DMS53 treated with DMSO at 0.1 percent for 48 hours (cell line): ENCODE data around the gene GMPS.
"Not testable (repeated sequence)": the region's sequence is repeated elsewhere in the genome, so short reads cannot be mapped to it uniquely, and the experiment has no call there.

Experiments
- DNase-seq: peaks from one replicate; lab custom pipeline; 2025; ENCODE audit not compliant: unreplicated experiment; lab: John Stamatoyannopoulos, UW

The GMPS gene

DNA sequence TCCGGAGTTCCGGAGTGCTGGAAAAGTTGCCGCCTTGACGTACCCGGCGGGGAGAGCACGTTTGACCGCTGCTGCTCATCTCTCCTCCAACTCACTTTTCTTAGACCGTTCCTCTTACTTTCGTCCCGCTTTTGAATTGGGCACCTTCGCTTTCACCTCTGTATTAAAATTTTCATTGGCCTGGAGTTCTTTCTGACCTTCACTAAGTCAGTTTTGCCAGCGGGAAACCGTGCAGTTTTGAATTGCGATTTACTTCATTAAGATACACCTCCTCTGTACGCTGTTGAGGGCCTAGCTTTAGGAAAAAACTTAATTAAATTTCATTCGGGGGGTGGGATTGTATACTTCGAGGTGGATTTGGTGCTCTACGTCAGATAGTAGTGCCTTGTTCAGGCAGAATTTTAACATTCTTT is 1.3 kb downstream of the GMPS start:
- no peak for DNase-seq

DNA sequence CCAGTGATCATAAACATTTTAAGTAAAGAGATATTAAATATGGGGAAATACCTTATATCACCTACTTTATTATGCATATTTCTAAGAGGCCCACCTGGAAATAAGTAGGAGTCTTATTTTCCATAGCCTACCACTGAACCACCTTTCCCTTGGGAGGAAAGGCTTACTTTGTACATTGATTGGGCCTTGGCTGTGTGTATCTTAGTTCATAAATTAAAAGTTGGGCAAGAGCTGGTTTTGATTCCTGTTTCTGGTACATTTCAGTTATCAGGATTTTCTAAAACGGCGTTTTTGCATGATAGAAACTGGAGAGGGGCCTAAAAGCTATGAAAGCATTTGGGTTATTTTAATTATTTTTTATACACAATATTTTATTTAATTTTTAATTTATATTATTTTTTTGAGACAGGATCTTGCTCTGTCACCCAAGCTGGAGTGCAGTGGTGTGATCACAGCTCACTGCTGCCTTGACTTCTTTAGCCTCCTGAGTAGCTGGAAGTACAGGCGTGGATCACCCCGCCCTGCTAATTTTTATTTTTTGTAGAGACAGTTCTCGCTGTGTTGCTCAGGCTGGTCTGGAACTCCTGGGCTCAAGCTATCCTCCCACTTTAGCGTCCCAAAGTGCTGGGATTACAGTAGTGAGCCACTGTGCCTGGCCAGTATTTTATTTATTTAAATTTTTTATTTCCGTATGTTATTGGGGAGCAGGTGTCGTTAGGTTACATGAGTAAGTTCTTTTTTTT is 2.6 kb downstream of the GMPS start:
- DNase-seq, result no peak

- DNase-seq, result no peak
These were observed 5.6 kb downstream of the GMPS start for GRCh38 chr3:155876037-155876436.

GRCh38 chr3:155876503-155876902 is 6.1 kb downstream of the GMPS start:
- DNase-seq, result no peak

GRCh38 chr3:155880286-155880685 is 9.8 kb downstream of the GMPS start:
- DNase-seq, result no peak

- no peak for DNase-seq
These were observed 13.8 kb downstream of the GMPS start for GRCh38 chr3:155884292-155884691.

DNA sequence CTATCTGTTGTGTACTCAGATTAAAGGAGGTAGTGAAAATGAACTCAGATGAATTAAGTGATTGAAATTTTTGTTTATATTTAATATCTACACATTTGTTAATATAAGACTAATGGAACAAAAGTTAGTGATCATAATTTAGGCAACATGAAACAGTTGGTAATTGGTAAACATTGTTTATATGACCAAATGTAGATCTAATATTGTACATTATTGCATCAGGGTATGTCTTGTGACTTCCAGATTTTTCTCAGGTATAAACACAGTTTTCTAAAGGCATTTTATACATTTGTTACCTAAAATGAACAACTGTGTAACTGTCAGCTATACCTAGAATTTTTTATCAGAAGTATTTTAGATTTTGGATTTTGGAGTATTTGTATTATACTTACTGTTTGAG is 14.8 kb downstream of the GMPS start:
- no peak for DNase-seq

GRCh38 chr3:155886348-155886747 is 15.9 kb downstream of the GMPS start:
- not testable (repeated sequence) for DNase-seq

- no peak for DNase-seq
These were observed 16.5 kb downstream of the GMPS start for GRCh38 chr3:155886915-155887314.

DNA sequence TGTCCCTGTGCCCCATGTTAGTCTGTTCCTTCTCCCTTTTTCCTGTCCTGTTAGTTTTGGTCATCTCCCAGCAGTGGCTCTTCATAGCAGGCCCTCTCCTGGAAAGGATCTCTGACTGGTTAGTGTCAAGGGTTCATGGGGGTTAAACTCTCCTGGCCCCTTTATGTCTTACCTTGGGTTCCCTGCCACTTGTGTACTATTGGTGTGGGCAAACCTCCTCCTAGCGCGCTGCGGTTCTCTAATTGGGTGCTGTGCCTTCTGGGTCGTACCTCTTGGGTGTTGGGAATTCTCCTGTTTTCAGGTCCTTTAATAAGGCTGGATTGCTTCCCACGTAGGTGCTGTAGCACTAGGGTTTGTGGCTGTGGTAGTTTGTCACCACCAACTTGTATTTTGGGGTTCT is 18.8 kb downstream of the GMPS start:
- no peak for DNase-seq

DNA sequence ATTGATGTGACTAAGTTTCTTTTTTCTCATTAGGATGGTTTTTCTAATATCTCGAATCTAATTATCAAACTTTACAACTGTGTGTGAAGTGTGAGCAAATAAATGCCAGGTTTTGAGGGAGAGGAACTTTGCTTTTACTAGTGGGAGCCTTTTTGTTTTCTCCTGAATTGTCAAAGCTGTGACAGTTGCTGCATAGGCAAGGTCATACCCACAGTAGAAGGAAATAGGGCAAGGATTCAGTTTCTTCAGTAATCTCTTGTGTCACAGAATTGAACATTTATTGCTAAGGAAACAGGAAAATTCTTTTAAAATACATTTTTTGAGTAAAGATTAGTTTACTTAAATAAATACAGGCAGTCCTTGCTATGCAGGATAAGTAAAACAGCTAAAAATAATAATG is 19.5 kb downstream of the GMPS start:
- DNase-seq, result no peak

- no peak for DNase-seq
These were observed 20.3 kb downstream of the GMPS start for GRCh38 chr3:155890671-155891190.

DNA sequence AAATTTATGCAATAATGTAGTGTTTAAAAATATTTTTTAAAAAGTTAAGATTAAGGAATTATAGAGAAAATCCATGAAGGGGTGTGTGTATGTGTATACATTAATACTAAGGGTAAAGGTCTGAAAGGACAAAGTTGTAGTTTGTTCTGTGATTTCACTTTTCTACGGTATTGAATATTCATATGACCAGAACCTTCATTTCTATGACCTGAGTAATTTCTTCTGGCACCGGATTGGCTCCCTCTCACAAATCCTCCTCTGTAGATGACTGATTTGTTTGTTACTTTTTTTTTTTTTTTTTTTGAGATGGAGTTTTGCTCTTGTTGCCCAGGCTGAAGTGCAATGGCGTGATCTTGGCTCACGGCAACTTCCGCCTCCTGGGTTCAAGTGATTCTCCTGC is 20.9 kb downstream of the GMPS start:
- DNase-seq, result no peak

GRCh38 chr3:155895379-155895900 is 25.0 kb downstream of the GMPS start:
- no peak for DNase-seq

- DNase-seq, result no peak
These were observed 36.5 kb downstream of the GMPS start for GRCh38 chr3:155906900-155907299.

DNA sequence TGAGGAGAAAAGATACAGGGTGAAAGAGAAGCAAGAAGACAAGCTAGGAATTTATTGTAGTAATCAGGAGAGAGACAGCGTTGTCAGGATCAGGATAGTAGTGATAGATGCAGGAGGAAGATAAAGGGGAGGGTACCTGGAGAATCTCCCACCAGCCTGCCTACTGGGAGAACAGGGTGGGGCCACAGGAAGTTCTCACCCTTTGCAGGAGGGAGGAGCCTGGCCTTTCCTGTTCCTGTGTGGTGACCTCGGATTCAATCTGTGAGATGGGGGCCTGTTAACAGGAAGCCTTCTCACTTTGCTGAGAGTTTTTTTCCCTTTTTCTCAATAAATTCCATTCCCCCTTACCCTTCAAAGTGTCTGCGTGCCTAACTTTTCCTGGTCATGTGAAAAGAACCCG is 37.6 kb downstream of the GMPS start:
- DNase-seq, result no peak

DNA sequence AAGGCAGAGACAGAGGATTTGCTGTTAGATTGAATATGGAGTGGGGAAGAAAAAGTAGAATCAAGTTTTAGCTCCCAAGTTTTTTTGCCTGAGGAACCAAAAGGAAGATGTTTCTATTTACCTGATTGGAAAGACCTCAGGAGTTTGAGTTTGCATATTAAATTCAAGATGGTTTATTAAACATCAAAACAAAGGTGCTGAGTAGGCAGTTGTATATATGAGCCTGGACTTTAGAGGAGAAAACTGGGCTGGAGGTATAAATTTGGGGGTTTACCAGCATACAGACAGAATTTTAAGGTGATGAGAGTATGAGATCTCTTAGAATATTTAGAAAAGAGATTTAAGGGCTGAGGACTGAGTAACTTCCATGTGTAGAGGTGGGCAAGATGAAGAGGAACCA is 38.2 kb downstream of the GMPS start:
- DNase-seq, result no peak

DNA sequence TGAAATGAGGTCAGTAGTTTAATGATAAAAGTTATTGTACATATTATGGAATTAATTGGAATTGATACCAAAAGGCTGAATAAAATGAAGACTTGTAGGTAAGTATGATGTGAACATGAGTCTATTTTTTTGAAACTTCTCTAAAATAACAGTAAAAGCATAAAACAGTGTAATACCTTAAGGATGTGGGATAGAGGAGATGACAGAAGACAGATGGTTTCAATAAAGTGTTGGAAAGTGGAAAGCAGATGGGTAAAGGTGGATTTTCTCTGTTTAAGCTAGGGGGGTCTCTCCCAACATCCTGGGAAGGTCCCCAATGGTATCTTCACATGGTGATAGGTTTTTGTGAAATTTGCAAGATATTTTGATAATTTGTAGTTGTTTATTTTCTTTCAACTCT is 41.6 kb downstream of the GMPS start:
- no peak for DNase-seq

DNA sequence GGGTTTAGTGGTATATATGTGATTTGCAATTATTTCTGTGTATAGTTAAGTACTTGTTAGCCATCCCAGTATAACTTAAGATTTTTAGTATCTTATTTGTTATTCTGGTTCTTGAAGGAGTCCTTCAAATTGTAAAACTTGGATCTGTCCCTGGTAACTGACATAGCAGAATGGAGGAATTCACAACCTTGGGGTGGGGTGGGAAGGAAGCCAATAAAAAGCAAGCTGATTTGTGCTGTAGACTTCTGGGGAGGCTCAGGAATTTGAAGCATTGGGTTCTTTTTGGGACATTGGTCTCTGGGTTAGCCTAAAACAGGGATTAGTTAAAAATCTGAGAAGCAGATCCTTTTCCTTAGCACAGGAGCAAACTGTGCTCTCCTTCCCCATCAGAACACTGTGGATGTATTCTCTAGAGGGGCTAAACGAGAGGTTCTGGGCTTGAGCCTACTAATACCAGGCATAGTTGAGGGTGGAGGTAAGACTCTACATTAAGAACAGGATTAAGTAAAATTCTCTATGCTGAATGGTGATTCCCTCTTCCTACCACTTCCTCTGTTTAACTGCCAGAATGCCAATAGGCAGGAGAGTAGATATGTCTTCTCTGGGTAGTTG is 42.2 kb downstream of the GMPS start:
- DNase-seq, result no peak

- no peak for DNase-seq
These were observed 47.3 kb downstream of the GMPS start for GRCh38 chr3:155917781-155918180.

DNA sequence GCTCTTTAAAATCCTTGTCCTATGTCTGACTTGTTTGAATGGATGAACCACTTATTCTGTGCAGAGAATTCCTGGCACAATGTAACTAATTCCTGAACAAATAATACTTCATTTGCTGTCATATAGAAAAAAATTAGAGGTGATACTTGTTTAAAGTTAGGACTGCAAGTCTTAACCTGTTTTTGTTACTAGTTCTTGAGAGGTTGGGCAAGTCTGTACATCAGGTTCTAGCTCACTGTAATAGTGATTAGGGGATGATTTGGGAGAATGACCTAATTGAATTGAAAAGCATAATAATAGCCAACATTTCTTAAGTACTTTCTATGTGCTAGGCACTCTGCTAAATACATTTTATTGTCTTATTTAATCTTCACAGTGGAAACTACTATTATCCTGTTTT is 49.3 kb downstream of the GMPS start:
- DNase-seq, result no peak

DNA sequence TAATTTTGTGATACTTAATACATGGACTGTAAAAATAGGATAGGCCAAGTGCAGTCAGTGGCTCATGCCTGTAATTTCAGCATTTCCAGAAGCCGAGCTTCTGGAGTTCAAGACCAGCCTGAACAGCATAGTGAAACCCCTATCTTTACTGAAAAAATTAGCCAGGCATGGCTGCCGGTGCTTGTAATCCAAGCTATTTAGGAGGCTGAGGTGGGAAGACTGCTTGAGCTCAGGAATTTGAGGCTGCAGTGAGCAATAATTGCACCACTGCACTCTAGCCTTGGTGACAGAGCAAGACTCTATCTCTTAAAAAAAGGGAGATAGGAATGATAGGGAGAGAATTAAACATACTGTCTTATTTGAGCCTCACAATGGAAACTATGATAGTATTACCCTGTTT is 51.0 kb downstream of the GMPS start:
- DNase-seq, result no peak
